HG03442 (cell line): Measurements from ENCODE around the gene F7.

Source experiments
- ATAC-seq: cut with Tn5 transposase; IDR thresholded peaks from one replicate; pipeline ENCODE4 v1.9.1; 2021; ENCODE audit warnings: mild to moderate bottlenecking, moderate library complexity; ENCODE audit not compliant: unreplicated experiment

Gene F7

GRCh38 chr13:113116871-113117271 is 11.3 kb downstream of the F7 start:
- ATAC-seq: no peak

- no peak for ATAC-seq
Observed at GRCh38 chr13:113117335-113117872, 11.8 kb downstream of the F7 start.

GRCh38 chr13:113117911-113118260 is 12.3 kb downstream of the F7 start:
- ATAC-seq: no peak

- no peak for ATAC-seq
Observed at GRCh38 chr13:113118261-113119021, 12.8 kb downstream of the F7 start.

- no peak for ATAC-seq
Observed at GRCh38 chr13:113119166-113119821, 13.7 kb downstream of the F7 start.

GRCh38 chr13:113119822-113120189 is 14.2 kb downstream of the F7 start:
- no peak for ATAC-seq

- no peak for ATAC-seq
Observed at GRCh38 chr13:113120300-113121182, 14.9 kb downstream of the F7 start.

- ATAC-seq: no peak
Observed at GRCh38 chr13:113121183-113121927, 15.8 kb downstream of the F7 start.

GRCh38 chr13:113121928-113122471 is 16.4 kb downstream of the F7 start:
- ATAC-seq: no peak

- ATAC-seq: no peak
Observed at GRCh38 chr13:113122550-113123225, 17.1 kb downstream of the F7 start, which contains the start of gene F10. TSS of gene F10 (plus strand) at chr13:113122799. CDS start at chr13:113122856, 57 bp downstream.

- ATAC-seq: no peak
Observed at GRCh38 chr13:113123226-113124201, 17.9 kb downstream of the F7 start.

- ATAC-seq: no peak
Observed at GRCh38 chr13:113124211-113124970, 18.8 kb downstream of the F7 start.

GRCh38 chr13:113125506-113126264 is 20.1 kb downstream of the F7 start:
- no peak for ATAC-seq

GRCh38 chr13:113126265-113127150 is 20.9 kb downstream of the F7 start:
- no peak for ATAC-seq

GRCh38 chr13:113129480-113129879 is 23.9 kb downstream of the F7 start:
- no peak for ATAC-seq
